A549 (cell line): ENCODE measurements around the gene PLCH2. TPM values are rescaled to one million over a fixed set of nuclear protein-coding genes. Genes with fewer than 3 reads are reported as not detected.

Experiments
- ATOH8 ChIP-seq: fragments of 250-450 bp; sonication (Bioruptor Pico); IDR thresholded peaks from 2 replicates; pipeline ENCODE4 v1.5.0; 2020; ENCODE audit warnings: low read depth, mild to moderate bottlenecking, moderate library complexity
- BCL3 ChIP-seq: fragments of >200 bp; sonication (Bioruptor Twin); formaldehyde crosslinking; IDR thresholded peaks from 3 replicates; pipeline ENCODE4 v1.6.1; 2016
- BHLHE40 ChIP-seq: IDR thresholded peaks from 2 replicates; pipeline ENCODE4 v1.6.1; 2012; ENCODE audit warnings: low read depth, low read length, inconsistent platforms
- CBX2 ChIP-seq: fragments of 200-600 bp; sonication (generic); IDR thresholded peaks from 2 replicates; pipeline ENCODE4 v1.6.1; 2016; ENCODE audit warnings: low read depth, mild to moderate bottlenecking, borderline replicate concordance
- CEBPB ChIP-seq, 2 experiments: fragments of >200 bp in 1 of 2; sonication (Bioruptor Twin) in 1 of 2; formaldehyde crosslinking in 1 of 2; IDR thresholded peaks; 2 replicates each; pipeline ENCODE4 v1.6.1; 2012 to 2016
- CHD4 ChIP-seq: fragments of 200-600 bp; sonication (generic); IDR thresholded peaks from 2 replicates; pipeline ENCODE4 v1.6.1; 2016; ENCODE audit warnings: antibody characterized with exemption, mild to moderate bottlenecking, borderline replicate concordance
- EHMT2 ChIP-seq: fragments of 200-600 bp; sonication (generic); IDR thresholded peaks from 2 replicates; pipeline ENCODE4 v1.6.1; 2016; ENCODE audit warnings: antibody characterized with exemption, low read depth, mild to moderate bottlenecking, moderate library complexity
- ELK1 ChIP-seq: fragments of 150-350 bp; IDR thresholded peaks from 2 replicates; pipeline ENCODE4 v1.6.1; 2014; ENCODE audit warnings: low read depth, mild to moderate bottlenecking, low read length
- ESRRA ChIP-seq: fragments of 150-350 bp; IDR thresholded peaks from 2 replicates; pipeline ENCODE4 v1.6.1; 2014; ENCODE audit warnings: mild to moderate bottlenecking, low read length, borderline replicate concordance
- FOSB ChIP-seq: fragments of 250-450 bp; sonication (Bioruptor Pico); IDR thresholded peaks from 2 replicates; pipeline ENCODE4 v1.5.0; 2020; ENCODE audit warnings: mild to moderate bottlenecking, moderate library complexity
- GATA3 ChIP-seq: IDR thresholded peaks from 2 replicates; pipeline ENCODE4 v1.6.1; 2012; ENCODE audit warnings: borderline replicate concordance
- HDAC2 ChIP-seq: fragments of 200-600 bp; sonication (generic); IDR thresholded peaks from 2 replicates; pipeline ENCODE4 v1.6.1; 2016
- HES2 ChIP-seq: fragments of >200 bp; sonication (Bioruptor Twin); formaldehyde crosslinking; IDR thresholded peaks from 2 replicates; pipeline ENCODE4 v1.6.1; 2016
- HEYL ChIP-seq: fragments of 250-450 bp; sonication (Bioruptor Pico); IDR thresholded peaks from 2 replicates; pipeline ENCODE4 v1.8.0; 2021; ENCODE audit warnings: mild to moderate bottlenecking, moderate library complexity
- HMGXB4 ChIP-seq: fragments of 250-450 bp; sonication (Bioruptor Pico); IDR thresholded peaks from 2 replicates; pipeline ENCODE4 v1.5.0; 2021; ENCODE audit warnings: mild to moderate bottlenecking, moderate library complexity, borderline replicate concordance
- HOXA7 ChIP-seq: fragments of 250-450 bp; sonication (Bioruptor Pico); IDR thresholded peaks from 2 replicates; pipeline ENCODE4 v1.5.0; 2020; ENCODE audit warnings: mild to moderate bottlenecking, moderate library complexity
- HOXB13 ChIP-seq: fragments of 250-450 bp; sonication (Bioruptor Pico); IDR thresholded peaks from 2 replicates; pipeline ENCODE4 v1.5.0; 2020; ENCODE audit warnings: low read depth, mild to moderate bottlenecking, moderate library complexity
- HOXB5 ChIP-seq: fragments of 250-450 bp; sonication (Bioruptor Pico); IDR thresholded peaks from 2 replicates; pipeline ENCODE4 v1.5.0; 2020; ENCODE audit warnings: mild to moderate bottlenecking, moderate library complexity
- JUNB ChIP-seq: fragments of >200 bp; sonication (Bioruptor Twin); formaldehyde crosslinking; IDR thresholded peaks from 2 replicates; pipeline ENCODE4 v1.6.1; 2016
- KDM1A ChIP-seq: fragments of 200-600 bp; sonication (generic); IDR thresholded peaks from 2 replicates; pipeline ENCODE4 v1.6.1; 2016; ENCODE audit warnings: low read depth, mild to moderate bottlenecking
- KDM5A ChIP-seq: fragments of 200-600 bp; sonication (generic); IDR thresholded peaks from 2 replicates; pipeline ENCODE4 v1.6.1; 2016; ENCODE audit warnings: antibody characterized with exemption, mild to moderate bottlenecking
- MAFK ChIP-seq: fragments of 450-650 bp; IDR thresholded peaks from 2 replicates; pipeline ENCODE4 v1.6.1; 2014; ENCODE audit not compliant: partially characterized antibody
- MAX ChIP-seq: IDR thresholded peaks from 2 replicates; pipeline ENCODE4 v1.6.1; 2012
- NFE2L2 ChIP-seq: fragments of 150-350 bp; conservative IDR thresholded peaks from 2 replicates; pipeline ENCODE4 v1.6.1; 2014; ENCODE audit warnings: low read length
- PHF8 ChIP-seq: fragments of 200-600 bp; sonication (generic); IDR thresholded peaks from 2 replicates; pipeline ENCODE4 v1.6.1; 2016; ENCODE audit warnings: low read depth, mild to moderate bottlenecking, antibody characterized with exemption, moderate library complexity, borderline replicate concordance
- POLR2A ChIP-seq: IDR thresholded peaks from 2 replicates; pipeline ENCODE4 v1.6.1; 2012; ENCODE audit warnings: mild to moderate bottlenecking, low read length
- RAD21 ChIP-seq, 2 experiments: fragments of >200 bp in 1 of 2; sonication (Bioruptor Twin) in 1 of 2; formaldehyde crosslinking in 1 of 2; IDR thresholded peaks in 1 of 2; conservative IDR thresholded peaks in 1 of 2; 2 replicates in 1 of 2; 3 replicates in 1 of 2; pipeline ENCODE4 v1.6.1; 2012 to 2018; ENCODE audit warnings: inconsistent platforms in 1 of 2
- RCOR1 ChIP-seq: fragments of 150-350 bp; IDR thresholded peaks from 2 replicates; pipeline ENCODE4 v1.6.1; 2014; ENCODE audit warnings: antibody characterized with exemption, low read length, low read depth
- REST ChIP-seq: fragments of 200-600 bp; sonication (generic); IDR thresholded peaks from 2 replicates; pipeline ENCODE4 v1.6.1; 2016; ENCODE audit warnings: antibody characterized with exemption, mild to moderate bottlenecking, moderate library complexity
- RNF2 ChIP-seq: fragments of 200-600 bp; sonication (generic); IDR thresholded peaks from 2 replicates; pipeline ENCODE4 v1.6.1; 2016; ENCODE audit warnings: low read depth, mild to moderate bottlenecking, antibody characterized with exemption, moderate library complexity, borderline replicate concordance
- SMC3 ChIP-seq: fragments of >200 bp; sonication (Bioruptor Twin); formaldehyde crosslinking; IDR thresholded peaks from 3 replicates; pipeline ENCODE4 v1.6.1; 2018; ENCODE audit warnings: inconsistent platforms
- SREBF2 ChIP-seq: fragments of 450-650 bp; IDR thresholded peaks from 2 replicates; pipeline ENCODE4 v1.6.1; 2014; ENCODE audit warnings: mild to moderate bottlenecking, moderate library complexity
- ZFP36 ChIP-seq: fragments of 450-650 bp; IDR thresholded peaks from 2 replicates; pipeline ENCODE4 v1.6.1; 2014; ENCODE audit warnings: borderline replicate concordance; ENCODE audit not compliant: partially characterized antibody
- polyA plus RNA-seq, 4 experiments: library from polyadenylated mRNA; depleted of rRNA in 3 of 4; stranded (reverse); fragments of >200 nt; fragmentation: RNase III in 1 of 4; extraction: RNeasy Plus Mini Kit Qiagen cat#74134 plus additional on column Dnase treatment in 1 of 4; gene quantifications; 2 replicates in 3 of 4; 3 replicates in 1 of 4; pipeline ENCODE4 v1.2.3, GENCODE V29; 2011 to 2017

PLCH2 gene
- polyA plus RNA-seq, 2 of the 4 experiments (the other 2 are of a cell fraction), result 0.10 to 0.18 TPM

GRCh38 chr1:2451741-2452140 is 24.3 kb upstream of the PLCH2 start (continued):
- TF ChIP-seq BCL3, result no peak
- TF ChIP-seq CBX2, result no peak
- TF ChIP-seq EHMT2, result no peak
- TF ChIP-seq HES2, result no peak
- no peak for TF ChIP-seq BHLHE40
- no peak for TF ChIP-seq PHF8
- no peak for TF ChIP-seq HMGXB4 (CRISPR knock-in tag)
- TF ChIP-seq POLR2A, result no peak
- TF ChIP-seq NFE2L2, result no peak
- no peak for TF ChIP-seq CEBPB (IDR thresholded peaks at IDR 0.05)
- TF ChIP-seq RCOR1, result no peak
- no peak for TF ChIP-seq HEYL
- no peak for TF ChIP-seq SMC3
- no peak for TF ChIP-seq KDM1A
- TF ChIP-seq HDAC2, result no peak
- no peak for TF ChIP-seq CHD4
- no peak for TF ChIP-seq ELK1
- TF ChIP-seq SREBF2, result no peak
- 0 out of 5 replicates have a peak, but pooled peaks of 1 of the 2 experiments have one; percentile 14 for TF ChIP-seq RAD21 (conservative IDR thresholded peaks at IDR 0.05 in 1 of 2, IDR thresholded peaks at IDR 0.05 in 1 of 2)
- peak; percentile 71 for TF ChIP-seq GATA3
- TF ChIP-seq RNF2, result no peak
- no peak for TF ChIP-seq REST
- TF ChIP-seq HOXB13, result no peak
- TF ChIP-seq JUNB, result peak; percentile 88
- no peak for TF ChIP-seq KDM5A
- no peak for TF ChIP-seq ZFP36
- no peak for TF ChIP-seq FOSB (CRISPR knock-in tag)
- TF ChIP-seq HOXA7 (CRISPR knock-in tag), result no peak
- no peak for TF ChIP-seq ATOH8 (CRISPR knock-in tag)
- no peak for TF ChIP-seq HOXB5
- peak; percentile 81 for TF ChIP-seq MAX
- no peak for TF ChIP-seq MAFK
- TF ChIP-seq ESRRA, result no peak
